ENCODE results near the gene FAM163A.

FAM163A gene

DNA sequence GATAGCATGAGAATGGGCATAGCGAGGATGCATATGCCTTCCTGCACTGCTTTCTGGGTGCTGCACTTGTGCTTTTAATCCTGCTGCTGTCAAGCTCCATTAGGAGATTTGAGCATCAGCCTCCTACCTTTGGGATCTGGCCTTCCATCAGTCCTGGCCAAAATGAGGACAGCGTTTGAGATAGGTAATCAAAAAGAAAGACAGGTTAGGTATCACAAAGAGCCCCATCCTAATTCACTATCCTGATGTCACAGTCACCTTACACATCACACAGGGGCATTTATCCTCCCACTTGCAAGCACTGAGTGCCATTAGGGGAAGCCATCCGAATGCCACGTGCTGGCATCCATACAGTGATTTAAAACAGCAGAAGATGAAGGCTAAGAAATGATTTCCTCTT, 13.2 kb upstream of the FAM163A start:
- H3K4me2 ChIP-seq (ENCODE audit: low read length): no peak overlapping the region
- H2BK120ac ChIP-seq (ENCODE audit: low read depth, low read length): no peak overlapping the region
- H3K9ac ChIP-seq (ENCODE audit: low read length): no peak overlapping the region
- no peak overlapping the region for H3K4me3 ChIP-seq (ENCODE audit: low read length)
- WGBS (ENCODE audit: extremely low coverage, insufficient coverage, low lambda C conversion rate): no CpG with 5 or more reads among the region's 4 CpGs
- H3K36me3 ChIP-seq (ENCODE audit: control insufficient read depth, insufficient read depth, low read length): no peaks in the 10 kb centered on the region
- H3K79me2 ChIP-seq (ENCODE audit: control insufficient read depth, insufficient read depth, low read length): no peaks in the 10 kb centered on the region
- H3K79me1 ChIP-seq (ENCODE audit: low read length): no peaks in the 10 kb centered on the region
- H3K23ac ChIP-seq (ENCODE audit: low read length): no peak overlapping the region
- H3K18ac ChIP-seq (ENCODE audit: low read length): no peak overlapping the region
- DNase-seq: no peak
- H4K5ac ChIP-seq (ENCODE audit: low read length): no peak overlapping the region
- H3K4ac ChIP-seq (ENCODE audit: low read depth, low read length): no peak overlapping the region
- H3K27me3 ChIP-seq (ENCODE audit: insufficient read depth, low read length, poor library complexity): no peaks in the 10 kb centered on the region
- no peaks in the 10 kb centered on the region for H3K4me1 ChIP-seq (ENCODE audit: control insufficient read depth, low read depth, low read length)
- no peak overlapping the region for H2AK5ac ChIP-seq (ENCODE audit: low read length)
- H3K56ac ChIP-seq (ENCODE audit: low read length): no peak overlapping the region
- H3K27ac ChIP-seq (ENCODE audit: low read depth, low read length): no peak overlapping the region
- H2BK15ac ChIP-seq (replicated peaks; ENCODE audit: low read depth): no peak overlapping the region
- no peak overlapping the region for H2BK5ac ChIP-seq (ENCODE audit: low read length)
- H4K8ac ChIP-seq (ENCODE audit: low read depth, low read length): no peak overlapping the region

DNA sequence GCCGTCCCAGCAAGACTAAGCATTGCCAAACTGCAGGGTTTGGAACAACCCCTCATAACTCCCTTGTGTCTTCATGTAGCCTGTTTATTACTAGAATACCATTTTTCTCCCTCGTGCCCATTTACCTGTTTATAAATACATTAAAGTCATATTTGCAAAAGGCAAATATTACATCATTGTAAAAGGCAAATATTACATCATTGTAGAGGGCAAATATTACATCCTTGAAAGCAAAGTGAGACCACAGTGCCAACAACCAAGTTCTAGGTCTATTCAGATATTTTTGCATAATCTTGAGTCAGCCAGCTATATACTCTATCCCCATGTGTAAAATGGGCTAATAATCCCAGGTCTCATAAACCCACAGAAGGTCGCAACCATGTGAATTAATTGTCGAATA, 11.4 kb upstream of the FAM163A start:
- no peak overlapping the region for H2BK120ac ChIP-seq (ENCODE audit: low read depth, low read length)
- H3K79me1 ChIP-seq (ENCODE audit: low read length): no peaks in the 10 kb centered on the region
- no peak overlapping the region for H3K4ac ChIP-seq (ENCODE audit: low read depth, low read length)
- no peak overlapping the region for H3K27ac ChIP-seq (ENCODE audit: low read depth, low read length)
- no peak overlapping the region for H3K4me2 ChIP-seq (ENCODE audit: low read length)
- H3K27me3 ChIP-seq (ENCODE audit: insufficient read depth, low read length, poor library complexity): no peaks in the 10 kb centered on the region
- no peak overlapping the region for H4K5ac ChIP-seq (ENCODE audit: low read length)
- no peak overlapping the region for H2AK5ac ChIP-seq (ENCODE audit: low read length)
- no peak overlapping the region for H3K23ac ChIP-seq (ENCODE audit: low read length)
- H2BK5ac ChIP-seq (ENCODE audit: low read length): no peak overlapping the region
- no peak overlapping the region for H3K18ac ChIP-seq (ENCODE audit: low read length)
- no peak overlapping the region for H3K4me3 ChIP-seq (ENCODE audit: low read length)
- no CpG with 5 or more reads among the region's 4 CpGs for WGBS (ENCODE audit: extremely low coverage, insufficient coverage, low lambda C conversion rate)
- H3K56ac ChIP-seq (ENCODE audit: low read length): no peak overlapping the region
- H3K79me2 ChIP-seq (ENCODE audit: control insufficient read depth, insufficient read depth, low read length): no peaks in the 10 kb centered on the region
- H4K8ac ChIP-seq (ENCODE audit: low read depth, low read length): no peak overlapping the region
- DNase-seq: no peak
- no peaks in the 10 kb centered on the region for H3K36me3 ChIP-seq (ENCODE audit: control insufficient read depth, insufficient read depth, low read length)
- H3K4me1 ChIP-seq (ENCODE audit: control insufficient read depth, low read depth, low read length): no peaks in the 10 kb centered on the region
- H2BK15ac ChIP-seq (replicated peaks; ENCODE audit: low read depth): no peak overlapping the region
- H3K9ac ChIP-seq (ENCODE audit: low read length): no peak overlapping the region

DNA sequence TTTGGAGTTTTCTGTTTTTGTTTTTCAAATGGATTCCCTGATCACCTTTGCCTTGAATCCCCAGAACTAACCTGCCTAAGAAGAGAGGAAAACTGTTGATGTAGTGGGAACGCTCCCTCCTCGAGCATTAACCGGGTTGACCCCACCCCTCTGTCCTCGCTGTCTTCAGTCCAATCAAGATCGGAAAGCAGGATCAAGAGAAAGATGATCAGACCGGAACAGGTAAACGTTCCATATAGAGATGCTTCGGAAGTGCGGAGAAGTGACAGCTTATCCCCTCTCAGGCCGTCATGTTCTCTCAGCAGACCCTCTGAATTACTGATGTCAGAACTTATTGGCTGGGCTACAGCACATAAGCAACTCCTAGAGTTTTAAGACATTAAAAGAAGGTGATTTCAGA, 800 bp upstream of the FAM163A start:
- no peak for DNase-seq
- Histone ChIP-seq H3K9ac (ENCODE audit: low read length) (no peak overlapping the region), H2AK5ac (ENCODE audit: low read length) (no peak overlapping the region), H3K27ac (ENCODE audit: low read depth, low read length) (no peak overlapping the region), H3K23ac (ENCODE audit: low read length) (no peak overlapping the region), H3K36me3 (ENCODE audit: control insufficient read depth, insufficient read depth, low read length) (no peaks in the 10 kb centered on the region), H3K4me3 (ENCODE audit: low read length) (no peak overlapping the region), H3K27me3 (ENCODE audit: insufficient read depth, low read length, poor library complexity) (peaks cover 54% of the 10 kb centered on the region), H2BK120ac (ENCODE audit: low read depth, low read length) (no peak overlapping the region), H2BK15ac (replicated peaks; ENCODE audit: low read depth) (no peak overlapping the region), H3K4ac (ENCODE audit: low read depth, low read length) (no peak overlapping the region), H2BK5ac (ENCODE audit: low read length) (no peak overlapping the region), H4K5ac (ENCODE audit: low read length) (no peak overlapping the region), H4K8ac (ENCODE audit: low read depth, low read length) (no peak overlapping the region), H3K79me1 (ENCODE audit: low read length) (no peaks in the 10 kb centered on the region), H3K79me2 (ENCODE audit: control insufficient read depth, insufficient read depth, low read length) (no peaks in the 10 kb centered on the region), H3K4me2 (ENCODE audit: low read length) (no peak overlapping the region), H3K18ac (ENCODE audit: low read length) (no peak overlapping the region), H3K56ac (ENCODE audit: low read length) (no peak overlapping the region), H3K4me1 (ENCODE audit: control insufficient read depth, low read depth, low read length) (no peaks in the 10 kb centered on the region)
- no CpG with 5 or more reads among the region's 10 CpGs for WGBS (ENCODE audit: extremely low coverage, insufficient coverage, low lambda C conversion rate)

DNA sequence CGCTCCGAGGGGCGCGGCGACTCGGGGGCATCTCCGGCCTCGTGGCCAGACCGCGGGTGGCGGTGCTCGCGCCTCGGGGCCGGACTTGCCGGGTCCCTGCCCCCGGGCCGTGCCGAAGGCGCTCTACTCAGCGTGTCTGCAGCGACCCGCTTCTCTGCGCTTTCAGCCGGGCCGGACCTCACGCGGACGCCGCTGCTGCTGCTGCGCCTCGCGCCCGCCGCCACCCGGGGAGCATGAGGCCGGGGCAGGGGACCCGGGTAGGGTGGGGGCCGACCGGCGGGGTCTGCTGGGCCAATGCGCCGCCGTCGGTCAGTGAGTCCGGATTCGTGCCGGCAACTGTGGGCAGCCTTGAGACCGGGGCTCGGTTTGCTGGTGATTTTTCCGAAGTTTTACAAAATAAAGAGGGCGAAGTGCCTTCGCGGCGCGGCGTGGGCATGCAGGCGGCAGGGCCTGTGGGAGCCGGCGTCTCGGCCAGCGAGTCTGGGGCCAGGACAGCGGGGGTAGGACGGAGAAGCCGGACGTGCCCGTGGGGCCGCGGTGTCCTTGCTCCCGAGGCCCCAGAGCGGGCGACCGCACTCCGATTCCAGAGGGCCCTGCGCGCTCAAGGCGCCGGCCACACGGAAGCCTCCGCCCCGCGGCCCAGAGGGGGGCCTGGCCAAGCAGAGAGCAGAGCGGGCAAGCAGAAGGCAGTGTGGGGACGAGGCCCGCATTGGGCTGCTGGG, 749 bp downstream of the FAM163A start:
- H3K27me3 ChIP-seq (ENCODE audit: insufficient read depth, low read length, poor library complexity): peaks cover 54% of the 10 kb centered on the region
- peak overlapping the region; percentile 38 for H3K9ac ChIP-seq (ENCODE audit: low read length)
- H3K56ac ChIP-seq (ENCODE audit: low read length): peak overlapping the region; percentile 73
- no CpG with 5 or more reads among the region's 85 CpGs for WGBS (ENCODE audit: extremely low coverage, insufficient coverage, low lambda C conversion rate)
- H2BK5ac ChIP-seq (ENCODE audit: low read length): no peak overlapping the region
- H2BK15ac ChIP-seq (replicated peaks; ENCODE audit: low read depth): no peak overlapping the region
- DNase-seq: peak; percentile 23
- no peak overlapping the region for H3K27ac ChIP-seq (ENCODE audit: low read depth, low read length)
- no peak overlapping the region for H3K4ac ChIP-seq (ENCODE audit: low read depth, low read length)
- H3K4me1 ChIP-seq (ENCODE audit: control insufficient read depth, low read depth, low read length): no peaks in the 10 kb centered on the region
- H3K36me3 ChIP-seq (ENCODE audit: control insufficient read depth, insufficient read depth, low read length): no peaks in the 10 kb centered on the region
- H3K18ac ChIP-seq (ENCODE audit: low read length): no peak overlapping the region
- no peak overlapping the region for H4K8ac ChIP-seq (ENCODE audit: low read depth, low read length)
- H3K79me2 ChIP-seq (ENCODE audit: control insufficient read depth, insufficient read depth, low read length): no peaks in the 10 kb centered on the region
- H3K79me1 ChIP-seq (ENCODE audit: low read length): no peaks in the 10 kb centered on the region
- no peak overlapping the region for H3K23ac ChIP-seq (ENCODE audit: low read length)
- H2BK120ac ChIP-seq (ENCODE audit: low read depth, low read length): no peak overlapping the region
- no peak overlapping the region for H3K4me3 ChIP-seq (ENCODE audit: low read length)
- H4K5ac ChIP-seq (ENCODE audit: low read length): no peak overlapping the region
- H2AK5ac ChIP-seq (ENCODE audit: low read length): no peak overlapping the region
- peak overlapping the region; percentile 75 for H3K4me2 ChIP-seq (ENCODE audit: low read length)

DNA sequence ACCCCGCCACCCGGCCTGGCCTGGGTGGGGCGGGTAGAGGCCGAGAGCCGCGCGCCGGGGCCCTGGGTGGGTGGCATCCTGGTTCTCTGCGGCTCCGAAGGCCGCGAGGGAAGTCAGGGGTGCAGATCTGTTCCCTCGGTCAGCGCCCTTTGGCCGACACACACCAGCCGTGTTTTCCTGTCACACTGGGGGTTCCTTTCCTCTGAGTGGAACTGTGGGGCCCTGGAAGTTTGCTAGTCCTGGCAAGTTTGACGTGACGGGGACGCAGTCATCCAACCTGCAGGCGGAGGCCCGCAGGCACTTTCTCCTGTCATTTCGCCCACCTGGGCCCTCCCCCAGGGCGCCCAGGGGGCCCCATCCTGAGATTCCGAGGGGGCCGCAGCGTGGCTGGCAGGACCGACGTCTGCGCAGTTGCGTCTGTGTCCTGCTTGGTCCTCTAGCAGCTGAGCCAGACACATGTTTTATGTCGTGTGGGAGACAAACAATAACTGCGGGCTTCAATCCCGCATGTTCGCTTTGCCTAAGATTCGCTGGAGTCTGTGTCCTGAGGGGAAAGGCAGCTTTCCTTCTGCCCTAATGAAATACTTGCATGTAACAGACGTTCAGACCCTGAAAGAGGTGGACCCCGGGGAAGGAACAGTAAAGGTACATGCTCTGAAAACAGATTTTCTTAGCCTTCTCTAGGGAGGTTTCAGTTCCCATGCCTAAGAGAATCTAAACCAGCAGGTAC, 1.5 kb downstream of the FAM163A start:
- no peaks in the 10 kb centered on the region for H3K36me3 ChIP-seq (ENCODE audit: control insufficient read depth, insufficient read depth, low read length)
- WGBS (ENCODE audit: extremely low coverage, insufficient coverage, low lambda C conversion rate): no CpG with 5 or more reads among the region's 37 CpGs
- peak overlapping the region; percentile 75 for H3K4me2 ChIP-seq (ENCODE audit: low read length)
- H2BK5ac ChIP-seq (ENCODE audit: low read length): no peak overlapping the region
- no peak overlapping the region for H3K9ac ChIP-seq (ENCODE audit: low read length)
- H2BK15ac ChIP-seq (replicated peaks; ENCODE audit: low read depth): no peak overlapping the region
- no peak overlapping the region for H3K27ac ChIP-seq (ENCODE audit: low read depth, low read length)
- DNase-seq: no peak
- H2BK120ac ChIP-seq (ENCODE audit: low read depth, low read length): no peak overlapping the region
- H3K27me3 ChIP-seq (ENCODE audit: insufficient read depth, low read length, poor library complexity): peaks cover 54% of the 10 kb centered on the region
- no peak overlapping the region for H3K4me3 ChIP-seq (ENCODE audit: low read length)
- H2AK5ac ChIP-seq (ENCODE audit: low read length): no peak overlapping the region
- H3K4me1 ChIP-seq (ENCODE audit: control insufficient read depth, low read depth, low read length): no peaks in the 10 kb centered on the region
- peak overlapping the region; percentile 73 for H3K56ac ChIP-seq (ENCODE audit: low read length)
- H3K18ac ChIP-seq (ENCODE audit: low read length): no peak overlapping the region
- H3K79me2 ChIP-seq (ENCODE audit: control insufficient read depth, insufficient read depth, low read length): no peaks in the 10 kb centered on the region
- no peak overlapping the region for H3K4ac ChIP-seq (ENCODE audit: low read depth, low read length)
- no peak overlapping the region for H3K23ac ChIP-seq (ENCODE audit: low read length)
- H3K79me1 ChIP-seq (ENCODE audit: low read length): no peaks in the 10 kb centered on the region
- H4K5ac ChIP-seq (ENCODE audit: low read length): no peak overlapping the region
- H4K8ac ChIP-seq (ENCODE audit: low read depth, low read length): no peak overlapping the region

All from mesendoderm (in vitro differentiated cells).